Stimulated activated CD8-positive, alpha-beta memory T cell treated with anti-CD3 and anti-CD28 coated beads, Interleukin-2, amount 100 ng/mL, for 48 hours (primary cell): ENCODE results near the gene NLRP6.
A peak's percentile ranks its signal among the peaks of the same experiment; 100 is the strongest.
"Not testable (repeated sequence)": the region's sequence is repeated elsewhere in the genome, so short reads cannot be mapped to it uniquely, and the experiment has no call there.

Experiments used
- DNase-seq, 2 donors: peaks; one replicate each; pipeline ENCODE4 v3.0.0-alpha.2; 2020; ENCODE audit warnings: low read depth in 2 of 2

The NLRP6 gene

DNA sequence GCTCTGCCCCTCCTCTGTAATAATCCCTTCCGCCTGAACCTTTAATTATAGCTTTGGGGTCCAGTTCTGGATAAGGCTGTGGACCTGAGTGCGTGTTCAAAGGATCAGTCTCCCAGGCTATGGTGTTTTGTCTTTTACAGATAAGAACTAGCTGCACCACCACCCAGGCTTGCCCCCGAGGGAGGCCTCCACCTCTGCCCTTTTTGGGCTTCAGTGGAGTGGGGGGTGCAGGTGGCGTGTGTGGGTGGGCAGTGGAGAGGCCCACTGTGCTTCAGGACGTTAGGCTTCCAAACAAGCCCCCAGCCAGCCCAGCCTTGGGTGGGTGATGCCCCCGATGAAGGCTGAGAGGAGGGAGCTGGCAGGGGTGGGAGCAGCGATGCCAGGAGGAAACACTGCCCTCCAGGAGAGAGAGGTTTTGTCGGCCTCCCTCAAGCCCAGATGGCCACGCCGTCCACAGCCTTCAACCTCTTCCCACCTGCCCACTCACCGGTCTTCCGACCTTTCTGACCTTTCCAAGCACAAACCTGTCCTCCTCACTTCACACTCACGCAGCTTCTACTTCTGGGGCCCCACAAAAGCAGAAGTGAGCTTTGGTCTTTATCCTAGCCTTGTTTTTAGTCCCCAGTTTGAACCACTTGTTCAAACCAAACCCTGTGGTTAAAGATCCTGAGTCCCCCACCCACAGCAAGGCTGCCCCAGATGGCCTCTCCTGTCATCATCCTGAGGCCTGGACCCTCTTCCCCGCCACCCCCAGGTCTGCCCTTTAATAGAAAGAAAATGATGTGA lies 21.1 kb upstream of the NLRP6 start:
- DNase-seq = no peak

DNA sequence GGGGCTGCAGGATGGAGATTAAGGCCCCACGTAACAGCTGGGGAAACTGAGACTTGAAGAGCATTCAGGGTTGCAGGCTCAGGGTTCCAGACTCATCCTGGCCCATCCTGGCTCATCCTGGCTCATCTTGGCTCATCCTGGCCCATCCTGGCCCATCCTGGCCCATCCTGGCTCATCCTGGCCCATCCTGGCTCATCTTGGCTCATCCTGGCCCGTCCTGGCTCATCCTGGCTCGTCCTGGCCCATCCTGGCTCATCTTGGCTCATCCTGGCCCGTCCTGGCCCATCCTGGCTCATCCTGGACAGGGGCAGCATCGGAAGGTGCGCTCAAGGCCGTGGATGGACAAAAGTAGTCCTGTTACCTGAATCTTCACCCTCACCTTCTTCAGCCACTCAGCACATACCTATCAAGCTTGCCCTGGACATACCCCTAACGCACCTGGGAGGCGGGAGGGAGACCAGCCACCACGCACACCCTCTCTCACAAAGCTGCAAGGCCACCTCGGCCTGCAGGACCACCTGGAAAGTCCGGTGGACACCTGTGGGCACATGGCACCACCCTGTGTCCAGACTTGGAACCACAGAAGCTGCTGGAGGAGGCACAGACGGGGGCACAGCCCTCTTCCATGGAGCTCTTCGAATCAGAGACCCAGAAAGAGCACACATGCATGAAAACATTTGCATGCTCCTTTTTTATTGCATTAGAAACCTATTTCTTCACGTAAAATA lies 20.3 kb upstream of the NLRP6 start:
- DNase-seq = no peak

DNA sequence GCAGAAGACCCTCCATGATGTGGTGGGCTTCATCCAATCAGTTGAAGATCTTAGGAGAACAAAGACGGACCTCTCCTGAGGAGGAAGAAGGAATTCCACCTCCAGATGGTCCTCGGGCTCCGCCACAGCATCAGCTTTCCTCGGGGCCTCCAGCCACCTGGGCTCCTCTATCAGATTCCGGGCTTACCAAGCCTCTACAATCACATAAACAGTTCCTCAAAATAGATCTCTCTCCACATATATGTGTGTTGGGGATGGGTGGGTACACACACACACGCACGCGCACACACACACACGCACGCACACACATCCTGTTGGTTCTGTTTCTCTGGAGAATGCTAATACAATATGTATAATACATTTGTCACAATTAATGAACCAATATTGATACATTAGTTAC lies 18.8 kb upstream of the NLRP6 start:
- no peak for DNase-seq

DNA sequence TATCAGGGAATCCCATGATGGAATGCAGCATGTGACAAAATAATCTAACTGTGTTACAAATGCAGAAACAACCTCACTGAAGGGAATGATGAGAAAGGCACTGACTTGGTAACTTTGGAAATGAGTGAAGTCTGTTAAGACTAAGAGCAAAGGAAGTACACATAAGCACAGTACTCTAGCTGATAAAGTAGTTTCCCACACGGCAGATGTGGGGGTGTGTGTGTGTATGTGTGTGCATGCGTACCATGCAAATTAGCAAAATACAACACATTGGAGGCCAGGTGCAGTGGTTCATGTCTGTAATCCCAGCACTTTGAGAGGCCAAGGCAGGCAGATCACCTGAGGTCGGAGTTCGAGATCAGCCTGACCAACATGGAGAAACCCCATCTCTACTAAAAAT lies 16.6 kb upstream of the NLRP6 start:
- DNase-seq = no peak

DNA sequence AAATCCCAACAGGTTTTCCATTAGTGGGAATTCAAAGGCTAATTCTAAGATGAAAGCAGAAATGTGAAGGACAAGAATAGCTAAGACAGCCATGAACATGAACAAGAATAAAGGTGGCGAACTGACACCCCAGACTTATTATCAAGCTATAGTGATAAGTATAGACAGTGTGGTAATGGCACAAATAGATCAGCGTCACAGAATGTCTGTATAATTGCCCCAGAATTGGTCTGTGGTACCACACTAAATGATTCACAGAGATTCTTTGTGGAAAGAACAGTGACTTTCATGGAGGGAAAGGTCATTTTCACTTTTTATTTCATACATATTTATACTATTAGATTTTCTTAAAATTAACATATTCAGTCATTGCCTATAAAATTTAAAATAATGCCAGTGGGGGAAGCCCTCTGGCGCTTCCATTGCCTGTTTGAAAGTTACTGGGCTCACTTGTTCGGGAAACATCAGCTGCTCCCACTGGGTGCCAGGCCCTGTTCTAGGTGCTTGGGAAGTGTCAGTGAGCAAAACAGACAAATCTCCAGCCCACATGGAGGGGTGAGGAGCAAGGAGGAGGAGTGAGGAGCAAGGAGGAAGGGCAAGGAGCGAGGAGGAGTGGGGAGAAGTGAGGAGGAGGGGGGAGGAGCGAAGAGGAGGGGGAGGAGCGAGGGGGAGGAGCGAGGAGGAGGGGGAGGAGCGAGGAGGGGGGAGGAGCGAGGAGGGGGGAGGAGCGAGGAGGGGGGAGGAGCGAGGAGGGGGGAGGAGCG lies 11.3 kb upstream of the NLRP6 start:
- DNase-seq = no peak

DNA sequence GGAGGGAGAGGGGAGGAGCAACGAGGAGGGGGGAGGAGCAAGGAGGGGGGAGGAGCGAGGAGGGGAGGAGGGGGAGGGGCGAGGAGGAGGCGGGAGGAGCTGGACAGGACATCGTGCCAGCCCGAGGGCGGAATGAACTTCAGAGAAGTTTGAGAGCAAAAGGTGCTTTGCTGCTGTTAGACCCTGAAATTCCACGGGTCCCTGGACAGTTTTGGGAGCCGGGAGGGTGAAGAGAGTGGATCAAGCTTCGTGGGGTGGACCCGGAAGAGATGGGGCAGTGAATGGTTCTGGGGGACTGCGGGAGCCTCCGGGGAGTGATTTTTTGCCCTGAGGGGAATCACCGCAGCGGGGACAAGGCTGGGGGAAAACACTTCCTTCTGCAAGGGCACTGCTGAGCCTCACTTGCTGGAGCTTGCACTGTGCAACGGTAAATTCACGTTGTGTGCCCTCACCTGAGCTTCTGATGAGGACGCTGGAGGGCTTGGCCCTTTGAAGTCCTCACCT lies 10.7 kb upstream of the NLRP6 start:
- peak in 1 of 2 donors; percentile 51 for DNase-seq

DNA sequence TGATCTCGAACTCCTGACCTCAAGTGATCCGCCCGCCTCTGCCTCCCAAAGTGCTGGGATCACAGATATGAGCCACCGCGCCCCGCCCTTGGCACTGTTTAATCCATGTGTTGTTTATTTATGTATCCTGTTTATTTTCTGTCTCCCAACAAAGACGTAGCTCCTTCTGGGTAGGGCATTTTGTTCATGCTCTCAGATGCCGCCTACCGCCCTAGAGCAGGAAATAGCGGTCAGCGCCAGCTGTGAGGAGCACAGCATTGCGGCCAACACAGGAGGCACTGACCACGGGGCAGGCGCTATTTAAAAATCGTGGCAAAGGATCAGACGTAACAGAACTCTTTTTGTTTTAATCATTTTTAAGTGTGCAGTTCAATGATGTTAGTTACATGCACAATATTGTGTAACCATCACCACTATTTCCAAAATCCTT lies 9.5 kb upstream of the NLRP6 start:
- DNase-seq = not testable (repeated sequence)

DNA sequence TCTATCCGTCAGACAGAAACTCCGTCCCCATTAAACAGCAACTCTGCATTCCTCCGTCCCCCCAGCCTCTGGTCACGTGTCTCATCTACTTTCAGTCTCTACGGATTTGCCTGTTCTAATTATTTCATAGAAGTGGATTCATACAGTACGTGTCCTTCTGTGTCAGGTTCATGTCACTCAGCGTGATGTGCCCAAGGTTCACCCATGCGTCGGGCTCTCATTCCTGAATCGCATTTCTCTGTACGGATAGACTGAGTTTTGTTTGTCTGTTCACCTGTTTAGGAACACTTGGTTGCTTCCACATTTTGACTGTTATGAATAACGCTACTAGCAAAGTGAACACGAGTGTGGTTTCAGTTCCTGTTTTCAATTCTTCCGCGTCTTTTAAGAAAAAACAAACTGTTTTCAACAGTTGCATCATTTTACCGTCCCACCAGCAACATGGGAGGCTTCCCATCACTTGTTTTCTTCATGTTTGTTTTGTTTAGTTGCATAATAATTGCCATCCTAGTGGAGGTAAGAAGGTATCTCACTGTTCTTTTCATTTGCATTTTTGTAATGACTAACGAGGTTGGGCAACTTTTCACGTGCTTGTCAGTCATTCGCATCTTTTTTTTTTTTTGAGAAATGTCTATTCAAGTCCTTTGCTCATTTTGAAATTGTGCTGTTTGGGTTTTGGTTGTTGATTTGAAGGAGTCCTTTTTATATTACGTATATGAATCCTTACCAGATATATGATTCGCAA lies 8.9 kb upstream of the NLRP6 start:
- DNase-seq = peak in 1 of 2 donors; percentile 36

DNA sequence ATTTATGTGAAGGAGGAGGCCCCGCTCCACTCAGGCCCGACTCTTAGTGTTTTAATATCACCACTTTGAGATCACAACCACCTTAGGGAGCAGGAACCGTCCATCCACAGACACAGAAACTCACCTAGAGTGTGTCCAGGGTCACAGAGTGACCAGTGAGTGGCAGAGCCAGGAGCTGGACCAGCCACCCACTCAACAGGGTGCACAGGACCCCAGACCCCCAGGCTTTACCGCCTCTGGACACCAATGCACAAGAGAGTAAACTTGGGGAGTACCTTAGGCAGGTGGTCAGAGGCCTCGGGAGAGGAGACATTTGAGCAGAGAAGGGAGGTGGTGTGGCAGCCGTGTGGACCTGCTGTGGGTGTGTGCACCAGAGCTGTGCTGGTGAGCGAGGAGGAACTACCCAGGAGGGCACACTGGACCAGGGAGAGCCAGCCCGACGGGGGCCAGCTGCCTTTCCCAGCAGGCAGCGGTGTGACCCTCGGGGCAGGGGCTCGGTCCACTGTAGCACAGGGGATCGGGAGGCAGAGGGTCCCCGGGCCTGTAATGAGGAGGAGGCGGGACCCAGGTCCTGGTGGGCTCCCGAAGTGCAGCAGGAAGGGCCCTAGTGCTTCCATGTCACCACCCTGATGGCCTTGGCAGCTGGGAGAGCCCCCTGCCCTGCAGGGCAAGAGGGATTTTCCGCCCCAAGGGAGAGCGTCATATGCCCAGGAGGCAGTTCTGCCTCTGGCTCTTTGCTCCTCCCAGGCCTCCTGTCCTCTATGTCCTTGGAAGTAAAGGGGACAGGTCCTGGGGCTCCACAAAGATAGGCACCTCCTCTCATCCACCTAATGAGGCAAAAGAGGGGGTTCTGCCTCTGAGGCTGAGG lies 7.5 kb upstream of the NLRP6 start:
- DNase-seq = no peak

DNA sequence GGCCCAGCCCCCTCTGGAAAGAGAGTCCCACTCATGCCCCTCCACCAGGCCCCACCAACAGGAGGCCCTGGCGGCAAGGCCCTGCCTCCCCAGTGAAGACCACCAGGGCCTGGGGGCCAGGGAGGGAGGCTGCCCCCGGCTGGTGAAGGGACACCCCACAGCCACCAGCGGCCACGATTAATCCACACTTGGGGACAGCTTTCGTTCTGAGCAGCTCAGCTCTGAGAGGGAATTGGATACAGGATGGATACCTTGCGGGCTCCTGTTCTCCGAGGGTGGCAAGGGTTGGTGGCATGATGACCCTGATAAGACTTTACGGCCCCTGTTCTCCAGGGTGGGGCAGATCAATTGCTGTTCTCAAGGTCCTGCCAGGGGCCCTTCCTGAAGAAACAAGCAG lies 6.9 kb upstream of the NLRP6 start:
- DNase-seq = no peak

DNA sequence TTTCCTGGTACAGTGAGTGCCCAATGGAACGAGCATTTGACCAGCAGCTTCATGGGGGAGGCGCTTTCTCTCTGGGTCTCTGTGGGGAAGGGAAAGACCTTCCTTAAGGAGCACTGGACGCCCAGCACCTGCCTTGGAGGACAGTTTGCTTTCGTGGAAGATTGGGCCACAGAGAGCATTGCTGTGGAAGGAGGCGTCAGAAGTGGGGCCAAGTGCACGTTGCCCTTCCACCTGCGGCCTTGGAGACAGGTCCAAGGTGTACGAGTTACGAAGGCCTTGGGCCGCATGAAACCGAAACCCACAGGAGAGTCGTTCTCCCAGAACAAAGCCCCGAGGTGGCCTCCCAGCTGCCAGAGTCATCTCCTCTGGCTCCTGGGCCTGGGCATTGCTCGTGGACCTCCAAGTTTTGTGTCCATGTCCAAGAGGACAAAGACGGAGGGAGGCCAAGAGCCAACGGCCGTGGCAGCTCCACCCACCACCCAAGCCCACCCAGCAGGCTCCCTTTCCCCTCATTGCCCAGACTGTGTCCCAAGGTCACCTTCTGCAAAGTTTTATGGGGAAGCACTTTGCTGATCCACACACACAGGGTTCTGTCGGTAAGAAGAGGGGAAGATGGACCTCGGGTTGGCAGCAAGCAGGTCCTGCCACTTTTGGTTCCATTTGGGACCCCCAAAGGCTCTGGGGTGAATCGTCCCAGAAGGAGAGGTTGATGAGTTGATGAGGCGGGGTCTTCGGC lies 5.8 kb upstream of the NLRP6 start:
- DNase-seq = no peak

DNA sequence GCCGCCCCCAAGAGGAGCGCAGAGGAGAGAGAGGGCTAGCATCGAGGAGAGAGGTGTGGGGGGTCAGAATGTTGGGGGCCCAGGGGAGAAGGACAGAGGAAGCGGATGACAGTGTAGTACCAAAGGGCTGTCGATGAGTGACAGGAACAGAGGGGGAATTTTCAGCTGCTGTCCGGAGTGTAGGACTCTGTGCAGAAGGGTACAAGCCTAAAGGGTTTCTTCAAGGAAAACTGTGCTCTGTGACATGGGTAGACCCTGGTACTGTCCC lies 5.3 kb upstream of the NLRP6 start:
- DNase-seq = no peak

DNA sequence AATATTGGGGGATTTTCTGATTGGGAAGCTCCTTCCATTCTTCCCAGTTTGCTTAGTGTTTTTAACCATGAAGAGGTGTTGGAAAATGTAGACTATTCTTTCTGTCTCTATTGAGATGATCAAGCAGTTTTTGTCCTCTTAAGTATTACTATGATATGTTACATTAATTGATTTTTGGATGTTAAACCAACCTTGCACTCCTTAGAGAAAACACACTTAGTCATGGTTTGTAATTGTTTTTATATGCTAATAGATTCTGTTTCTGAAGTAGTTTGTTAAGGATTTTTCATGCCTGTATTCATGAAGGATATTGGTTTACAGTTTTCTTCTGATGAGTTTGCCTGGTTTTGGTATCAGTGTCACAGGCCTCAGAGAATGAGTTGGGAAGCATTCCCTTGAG lies 2.0 kb upstream of the NLRP6 start:
- DNase-seq = no peak

DNA sequence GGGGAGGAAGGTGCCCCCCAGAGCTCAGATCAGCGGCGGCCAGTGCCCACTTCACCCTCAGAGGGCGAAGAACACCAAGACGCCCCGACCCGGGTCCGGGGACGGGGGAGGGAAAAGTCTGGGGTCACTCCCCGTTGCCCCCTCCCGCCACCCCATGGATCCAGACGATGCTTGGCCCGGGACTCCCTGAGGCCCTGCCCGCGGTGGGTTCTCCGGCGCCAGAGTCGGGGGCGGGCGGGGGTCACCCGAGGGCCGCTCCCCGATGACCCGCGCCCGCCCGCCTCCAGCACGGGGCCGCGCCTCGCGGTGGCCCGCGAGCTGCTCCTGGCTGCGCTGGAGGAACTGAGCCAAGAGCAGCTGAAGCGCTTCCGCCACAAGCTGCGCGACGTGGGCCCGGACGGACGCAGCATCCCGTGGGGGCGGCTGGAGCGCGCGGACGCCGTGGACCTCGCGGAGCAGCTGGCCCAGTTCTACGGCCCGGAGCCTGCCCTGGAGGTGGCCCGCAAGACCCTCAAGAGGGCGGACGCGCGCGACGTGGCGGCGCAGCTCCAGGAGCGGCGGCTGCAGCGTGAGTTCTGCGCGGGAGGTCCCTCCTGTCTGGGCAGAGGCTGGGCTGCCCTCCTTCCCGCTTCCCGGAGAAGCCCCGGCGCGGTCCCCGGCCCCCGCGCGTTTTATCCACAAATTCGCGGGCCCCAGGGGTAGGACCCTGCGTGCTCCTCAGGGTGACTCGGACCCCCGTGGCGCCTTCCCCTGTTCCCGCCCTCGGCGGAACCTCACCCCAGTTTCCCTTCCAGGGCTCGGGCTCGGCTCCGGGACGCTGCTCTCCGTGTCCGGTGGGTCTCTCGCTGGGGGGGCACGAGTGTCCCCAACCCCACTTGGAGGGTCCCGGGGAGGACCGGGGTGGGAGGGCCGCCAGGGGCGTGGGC lies 1.1 kb downstream of the NLRP6 start:
- DNase-seq = no peak

DNA sequence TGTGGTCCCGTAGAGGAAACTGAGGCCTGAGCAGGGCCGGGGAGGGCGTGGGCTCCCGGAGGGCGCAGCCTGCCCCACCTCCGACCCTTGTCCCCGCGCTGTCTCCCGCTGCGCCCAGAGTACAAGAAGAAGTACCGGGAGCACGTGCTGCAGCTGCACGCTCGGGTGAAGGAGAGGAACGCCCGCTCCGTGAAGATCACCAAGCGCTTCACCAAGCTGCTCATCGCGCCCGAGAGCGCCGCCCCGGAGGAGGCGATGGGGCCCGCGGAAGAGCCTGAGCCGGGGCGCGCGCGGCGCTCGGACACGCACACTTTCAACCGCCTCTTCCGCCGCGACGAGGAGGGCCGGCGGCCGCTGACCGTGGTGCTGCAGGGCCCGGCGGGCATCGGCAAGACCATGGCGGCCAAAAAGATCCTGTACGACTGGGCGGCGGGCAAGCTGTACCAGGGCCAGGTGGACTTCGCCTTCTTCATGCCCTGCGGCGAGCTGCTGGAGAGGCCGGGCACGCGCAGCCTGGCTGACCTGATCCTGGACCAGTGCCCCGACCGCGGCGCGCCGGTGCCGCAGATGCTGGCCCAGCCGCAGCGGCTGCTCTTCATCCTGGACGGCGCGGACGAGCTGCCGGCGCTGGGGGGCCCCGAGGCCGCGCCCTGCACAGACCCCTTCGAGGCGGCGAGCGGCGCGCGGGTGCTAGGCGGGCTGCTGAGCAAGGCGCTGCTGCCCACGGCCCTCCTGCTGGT lies 1.9 kb downstream of the NLRP6 start:
- no peak for DNase-seq

DNA sequence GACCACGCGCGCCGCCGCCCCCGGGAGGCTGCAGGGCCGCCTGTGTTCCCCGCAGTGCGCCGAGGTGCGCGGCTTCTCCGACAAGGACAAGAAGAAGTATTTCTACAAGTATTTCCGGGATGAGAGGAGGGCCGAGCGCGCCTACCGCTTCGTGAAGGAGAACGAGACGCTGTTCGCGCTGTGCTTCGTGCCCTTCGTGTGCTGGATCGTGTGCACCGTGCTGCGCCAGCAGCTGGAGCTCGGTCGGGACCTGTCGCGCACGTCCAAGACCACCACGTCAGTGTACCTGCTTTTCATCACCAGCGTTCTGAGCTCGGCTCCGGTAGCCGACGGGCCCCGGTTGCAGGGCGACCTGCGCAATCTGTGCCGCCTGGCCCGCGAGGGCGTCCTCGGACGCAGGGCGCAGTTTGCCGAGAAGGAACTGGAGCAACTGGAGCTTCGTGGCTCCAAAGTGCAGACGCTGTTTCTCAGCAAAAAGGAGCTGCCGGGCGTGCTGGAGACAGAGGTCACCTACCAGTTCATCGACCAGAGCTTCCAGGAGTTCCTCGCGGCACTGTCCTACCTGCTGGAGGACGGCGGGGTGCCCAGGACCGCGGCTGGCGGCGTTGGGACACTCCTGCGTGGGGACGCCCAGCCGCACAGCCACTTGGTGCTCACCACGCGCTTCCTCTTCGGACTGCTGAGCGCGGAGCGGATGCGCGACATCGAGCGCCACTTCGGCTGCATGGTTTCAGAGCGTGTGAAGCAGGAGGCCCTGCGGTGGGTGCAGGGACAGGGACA lies 2.7 kb downstream of the NLRP6 start:
- no peak for DNase-seq

DNA sequence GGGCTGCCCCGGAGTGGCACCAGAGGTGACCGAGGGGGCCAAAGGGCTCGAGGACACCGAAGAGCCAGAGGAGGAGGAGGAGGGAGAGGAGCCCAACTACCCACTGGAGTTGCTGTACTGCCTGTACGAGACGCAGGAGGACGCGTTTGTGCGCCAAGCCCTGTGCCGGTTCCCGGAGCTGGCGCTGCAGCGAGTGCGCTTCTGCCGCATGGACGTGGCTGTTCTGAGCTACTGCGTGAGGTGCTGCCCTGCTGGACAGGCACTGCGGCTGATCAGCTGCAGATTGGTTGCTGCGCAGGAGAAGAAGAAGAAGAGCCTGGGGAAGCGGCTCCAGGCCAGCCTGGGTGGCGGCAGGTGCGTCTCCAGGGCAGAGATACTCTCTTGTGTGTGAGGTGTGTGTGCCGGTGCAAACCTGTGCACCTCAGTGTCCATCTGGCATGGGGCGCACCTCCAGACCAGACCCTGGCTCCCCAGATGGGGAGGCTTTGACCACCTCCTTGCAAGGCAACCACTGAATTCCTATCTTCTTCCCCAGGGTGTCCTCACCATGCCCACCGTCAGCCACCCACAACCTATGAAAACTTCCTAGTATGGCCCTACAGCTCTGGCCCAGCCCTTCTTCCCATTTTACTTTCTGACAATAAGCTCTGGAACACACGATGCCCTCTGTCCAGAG lies 3.4 kb downstream of the NLRP6 start:
- no peak for DNase-seq
